PC-3 (cell line): ENCODE measurements around the gene KDF1. TPM values are rescaled to one million over a fixed set of nuclear protein-coding genes. Genes with fewer than 3 reads are reported as not detected.
"Not testable (repeated sequence)": the region's sequence is repeated elsewhere in the genome, so short reads cannot be mapped to it uniquely, and the experiment has no call there.

ENCODE experiments used
- ATAC-seq: fragments of 200-7000 bp; cut with Tn5 transposase; 2 replicates; pipeline ENCODE4 v1.9.1; 2020; ENCODE audit warnings: mild to moderate bottlenecking, moderate library complexity
- BruUV-seq: library from RNA; stranded (reverse); fragments of 400-500 nt; replicated peaks from 2 replicates; lab custom pipeline; 2021; lab: Mats Ljungman, UMichigan
- CTCF ChIA-PET: fragments of 300-600 bp; sonication (Branson Sonifier 250); formaldehyde crosslinking; loops from one replicate; lab custom pipeline; 2022; ENCODE audit warnings: antibody characterized with exemption; lab: Charles Lee
- POLR2A ChIA-PET: fragments of 300-600 bp; sonication (Branson Sonifier 250); formaldehyde crosslinking; loops from one replicate; lab custom pipeline; 2022; ENCODE audit warnings: antibody characterized with exemption; ENCODE audit not compliant: unreplicated experiment; lab: Charles Lee
- DNase-seq: peaks from one replicate; pipeline ENCODE4 v3.0.0-alpha.2; 2015
- H2AFZ ChIP-seq: fragments of 300-600 bp; sonication (generic); 2 replicates; pipeline ENCODE4 v1.6.0; 2016; ENCODE audit warnings: antibody characterized with exemption, low read length
- H3F3A ChIP-seq: fragments of 300-600 bp; sonication (generic); one replicate; pipeline ENCODE4 v1.6.0; 2017; ENCODE audit warnings: antibody characterized with exemption, low read length, control low read depth, mild to moderate bottlenecking; ENCODE audit not compliant: unreplicated experiment
- H3K27ac ChIP-seq: fragments of 300-600 bp; sonication (generic); 2 replicates; pipeline ENCODE4 v1.5.1; 2016; ENCODE audit warnings: mild to moderate bottlenecking, low read length
- H3K27me3 ChIP-seq: fragments of 300-600 bp; sonication (generic); 2 replicates; pipeline ENCODE4 v1.6.1; 2016; ENCODE audit warnings: low read length, mixed read lengths
- H3K36me3 ChIP-seq: fragments of 300-600 bp; sonication (generic); 2 replicates; pipeline ENCODE4 v1.6.1; 2016; ENCODE audit warnings: low read depth, mixed run types, low read length, mixed read lengths
- H3K4me1 ChIP-seq: fragments of 300-600 bp; sonication (generic); 2 replicates; pipeline ENCODE4 v1.5.1; 2016; ENCODE audit warnings: low read length; ENCODE audit not compliant: insufficient read depth
- H3K4me2 ChIP-seq: fragments of 300-600 bp; sonication (generic); 2 replicates; pipeline ENCODE4 v1.6.0; 2016; ENCODE audit warnings: low read length
- H3K4me3 ChIP-seq: fragments of 300-600 bp; sonication (generic); 2 replicates; pipeline ENCODE4 v1.5.1; 2016; ENCODE audit warnings: mild to moderate bottlenecking, low read length, mixed read lengths
- H3K79me2 ChIP-seq: fragments of 300-600 bp; sonication (generic); 2 replicates; pipeline ENCODE4 v1.6.1; 2017; ENCODE audit warnings: low read length, mixed read lengths
- H3K9ac ChIP-seq: fragments of 300-600 bp; sonication (generic); 2 replicates; pipeline ENCODE4 v1.6.0; 2016; ENCODE audit warnings: mild to moderate bottlenecking, low read length
- H3K9me2 ChIP-seq: fragments of 300-600 bp; sonication (generic); replicated peaks from 2 replicates; pipeline ENCODE4 v1.6.1; 2016; ENCODE audit warnings: mixed run types, low read length, mixed read lengths
- H3K9me3 ChIP-seq: fragments of 300-600 bp; sonication (generic); 2 replicates; pipeline ENCODE4 v1.6.1; 2016; ENCODE audit warnings: low read length, mixed read lengths
- H4K20me1 ChIP-seq: fragments of 300-600 bp; sonication (generic); 2 replicates; pipeline ENCODE4 v1.6.1; 2016; ENCODE audit warnings: low read length, mixed read lengths
- EZH2 ChIP-seq: fragments of 300-600 bp; sonication (generic); IDR thresholded peaks from one replicate; pipeline ENCODE4 v1.6.1; 2017; ENCODE audit warnings: antibody characterized with exemption, mild to moderate bottlenecking, low read length; ENCODE audit not compliant: unreplicated experiment
- EZH2phosphoT487 ChIP-seq: fragments of 300-600 bp; sonication (generic); IDR thresholded peaks from 2 replicates; pipeline ENCODE4 v1.6.1; 2018; ENCODE audit warnings: mild to moderate bottlenecking, antibody characterized with exemption, low read length, borderline replicate concordance
- intact Hi-C: fragments of 100-400 bp; cut with micrococcal nuclease; formaldehyde crosslinking; loops from 2 replicates; pipeline ENCODE4 v1.9.0; 2023
- total RNA-seq: library from RNA; depleted of rRNA; stranded (reverse); fragments of >200 nt; gene quantifications from 2 replicates; pipeline ENCODE4 v1.2.3, GENCODE V29; 2014
- TF ChIP-seq, protein P1 (sequence below): fragments of 300-600 bp; sonication (generic); conservative IDR thresholded peaks from 2 replicates; pipeline ENCODE4 v1.5.1; 2017; ENCODE audit warnings: antibody characterized with exemption, low read depth, mild to moderate bottlenecking, low read length

KDF1 gene
- total RNA-seq, 1 experiment from 2014 or later, result 22.9 TPM

DNA sequence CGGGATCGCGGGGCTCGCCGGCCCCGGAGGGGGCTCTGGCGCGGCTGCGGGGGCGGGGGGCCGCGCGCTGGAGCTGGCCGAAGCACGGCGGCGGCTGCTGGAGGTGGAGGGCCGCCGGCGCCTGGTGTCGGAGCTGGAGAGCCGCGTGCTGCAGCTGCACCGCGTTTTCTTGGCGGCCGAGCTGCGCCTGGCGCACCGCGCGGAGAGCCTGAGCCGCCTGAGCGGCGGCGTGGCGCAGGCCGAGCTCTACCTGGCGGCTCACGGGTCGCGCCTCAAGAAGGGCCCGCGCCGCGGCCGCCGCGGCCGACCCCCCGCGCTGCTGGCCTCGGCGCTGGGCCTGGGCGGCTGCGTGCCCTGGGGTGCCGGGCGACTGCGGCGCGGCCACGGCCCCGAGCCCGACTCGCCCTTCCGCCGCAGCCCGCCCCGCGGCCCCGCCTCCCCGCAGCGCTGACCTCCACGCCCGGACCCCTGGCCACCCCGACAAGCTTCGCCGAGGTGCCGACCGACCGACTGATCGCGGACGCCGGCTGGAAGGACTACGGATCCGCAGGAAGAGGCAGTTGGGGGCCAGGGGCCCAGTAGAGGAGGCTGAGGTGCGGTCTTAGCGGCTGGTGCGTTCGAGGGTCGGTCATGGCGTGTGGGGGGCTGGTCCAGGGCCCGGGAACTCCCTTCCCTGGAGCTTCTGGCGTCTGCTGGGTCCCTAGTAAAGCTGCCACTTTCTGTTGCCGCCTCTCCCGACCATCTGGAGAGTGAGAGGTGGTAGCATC is 33.9 kb upstream of the KDF1 start:
- CTCF ChIA-PET, result interaction anchor here (0.5 kb wide), 1 partner anchor 11 kb away, joined by 5 read pairs; no protein-coding TSS in a partner anchor
- Histone ChIP-seq H3F3A (peaks cover 23% of the 10 kb centered on the region), H3K9ac (peak overlapping the region; percentile 82), H3K27ac (peak overlapping the region; percentile 49), H3K79me2 (peaks cover 54% of the 10 kb centered on the region), H3K4me1 (peaks cover 63% of the 10 kb centered on the region), H3K4me3 (peak overlapping the region; percentile 88), H2AFZ (no peak overlapping the region), H3K27me3 (no peaks in the 10 kb centered on the region), H3K4me2 (peak overlapping the region; percentile 90), H4K20me1 (peaks cover 27% of the 10 kb centered on the region), H3K36me3 (peaks cover 12% of the 10 kb centered on the region), H3K9me2 (no peaks in the 10 kb centered on the region), H3K9me3 (no peaks in the 10 kb centered on the region)
- ATAC-seq (no peak), DNase-seq (no peak)
- BruUV-seq, result no TSS peak
- intact Hi-C loops, result no loop called here
- POLR2A ChIA-PET, result interaction anchor here (0.6 to 0.7 kb wide), 2 partner anchors 93 to 106 kb away, joined by 3 to 4 read pairs; partner anchors contain the start of gene GPATCH3
- no peak for TF ChIP-seq EZH2phosphoT487

DNA sequence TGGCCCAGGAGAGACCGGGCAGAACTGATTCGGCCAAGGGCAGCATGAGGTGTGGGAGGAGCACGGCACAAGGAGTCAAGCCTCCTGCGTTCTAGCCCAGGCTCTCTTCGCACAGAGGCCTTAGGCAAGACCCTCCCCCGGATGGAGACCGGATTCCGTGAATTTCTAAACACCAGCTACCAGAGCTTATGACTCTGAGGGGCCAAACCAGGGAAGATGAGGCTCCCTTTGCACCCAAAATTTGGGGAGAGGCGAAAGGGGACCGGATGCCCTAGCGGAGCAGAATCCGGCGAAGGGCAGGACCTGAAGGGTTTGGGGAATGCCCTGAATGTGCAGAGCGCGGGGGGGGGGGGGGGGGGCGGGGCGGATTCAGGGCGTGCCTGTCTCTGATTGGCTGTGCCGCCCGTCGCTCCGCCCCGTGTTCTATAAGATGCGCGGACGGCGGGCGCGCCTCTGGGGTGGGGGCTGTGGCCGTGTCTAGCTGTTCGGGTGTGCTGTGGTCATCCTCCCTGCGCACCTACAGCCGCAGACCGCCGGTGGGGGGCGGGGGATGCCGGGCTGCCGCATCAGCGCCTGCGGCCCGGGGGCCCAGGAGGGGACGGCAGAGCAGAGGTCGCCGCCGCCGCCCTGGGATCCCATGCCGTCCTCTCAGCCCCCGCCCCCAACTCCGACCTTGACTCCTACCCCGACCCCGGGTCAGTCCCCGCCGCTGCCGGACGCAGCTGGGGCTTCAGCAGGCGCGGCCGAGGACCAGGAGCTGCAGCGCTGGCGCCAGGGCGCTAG is 33.2 kb upstream of the KDF1 start, which contains the start of gene TRNP1:
Gene TRNP1, plus strand, starts transcription at position 456 of the 783 bp plus-strand sequence. Its CDS starts 95 bp downstream, at position 551.
- Histone ChIP-seq H3K4me3 (peak within 1 kb of the TSS; percentile 88), H4K20me1 (peaks cover 27% of the 10 kb centered on the region), H3F3A (peaks cover 20% of the 10 kb centered on the region), H3K4me1 (peaks cover 55% of the 10 kb centered on the region), H3K9ac (peak within 1 kb of the TSS; percentile 82), H3K27ac (peak within 1 kb of the TSS; percentile 52), H3K79me2 (peaks cover 52% of the 10 kb centered on the region), H3K36me3 (peaks cover 12% of the 10 kb centered on the region), H2AFZ (peak within 1 kb of the TSS; percentile 70), H3K4me2 (peak within 1 kb of the TSS; percentile 90), H3K9me3 (no peaks in the 10 kb centered on the region), H3K9me2 (no peaks in the 10 kb centered on the region), H3K27me3 (no peaks in the 10 kb centered on the region)
- CTCF ChIA-PET, result no interaction called here
- intact Hi-C loops, result no loop called here
- TF ChIP-seq EZH2phosphoT487 (no peak), EZH2 (no peak)
- POLR2A ChIA-PET, result interaction anchor here (0.6 to 1.0 kb wide), 3 partner anchors 32 to 107 kb away, joined by 3 to 7 read pairs (median 4); partner anchors contain the start of gene GPATCH3
- DNase-seq (peak; percentile 89), ATAC-seq (peak; percentile 30)
- BruUV-seq, result no TSS peak

DNA sequence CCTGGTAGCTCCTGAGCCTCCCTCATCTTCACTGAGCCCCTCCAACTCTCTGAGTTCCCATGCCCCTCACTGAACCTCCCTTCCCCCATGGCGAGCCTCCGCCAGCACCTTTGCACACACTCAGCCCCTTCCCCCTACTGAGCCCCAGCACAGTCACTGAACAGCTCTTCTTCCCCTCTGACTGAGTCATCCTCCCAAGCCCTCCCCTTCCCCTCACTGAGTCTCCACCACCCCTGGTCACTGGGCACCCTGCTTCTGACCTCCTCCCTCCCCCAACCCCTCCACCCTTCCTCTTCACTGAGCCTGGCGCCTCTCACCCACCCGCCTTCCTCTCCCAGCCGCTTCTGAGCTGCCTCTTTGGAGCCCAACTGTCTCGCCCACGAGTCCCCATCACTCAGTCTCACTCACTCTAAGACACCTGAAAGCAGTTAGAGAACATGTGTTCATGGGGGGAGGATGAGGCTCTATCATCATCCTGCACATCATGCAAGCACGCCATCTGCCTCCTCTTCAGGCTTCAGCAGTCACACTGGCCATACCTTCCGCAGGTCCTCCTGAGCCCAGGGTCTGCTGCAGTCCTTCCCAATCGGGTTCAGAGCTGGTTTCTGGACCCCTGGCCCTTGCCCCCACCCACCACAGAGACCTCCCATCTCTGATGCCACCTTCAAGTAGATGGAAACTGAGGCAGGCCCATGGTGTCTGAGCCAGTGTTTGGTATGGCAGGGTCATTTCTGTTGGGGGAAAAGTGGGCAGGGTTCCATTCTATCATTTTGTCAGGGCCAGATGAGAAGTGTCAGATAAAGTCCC is 31.2 kb upstream of the KDF1 start:
- Histone ChIP-seq H3F3A (peaks cover 6% of the 10 kb centered on the region), H3K4me3 (peak overlapping the region; percentile 43), H3K27ac (peak overlapping the region; percentile 98), H3K9me2 (no peaks in the 10 kb centered on the region), H2AFZ (peak overlapping the region; percentile 58), H3K4me2 (peak overlapping the region; percentile 81), H3K4me1 (peaks cover 37% of the 10 kb centered on the region), H3K9ac (peak overlapping the region; percentile 85), H4K20me1 (peaks cover 22% of the 10 kb centered on the region), H3K9me3 (no peaks in the 10 kb centered on the region), H3K36me3 (peaks cover 10% of the 10 kb centered on the region), H3K79me2 (peaks cover 34% of the 10 kb centered on the region), H3K27me3 (no peaks in the 10 kb centered on the region)
- CTCF ChIA-PET, result interaction anchor here (0.6 to 0.7 kb wide), 2 partner anchors 27 to 379 kb away, joined by 3 to 13 read pairs; no protein-coding TSS in a partner anchor
- TF ChIP-seq, protein P1, sequence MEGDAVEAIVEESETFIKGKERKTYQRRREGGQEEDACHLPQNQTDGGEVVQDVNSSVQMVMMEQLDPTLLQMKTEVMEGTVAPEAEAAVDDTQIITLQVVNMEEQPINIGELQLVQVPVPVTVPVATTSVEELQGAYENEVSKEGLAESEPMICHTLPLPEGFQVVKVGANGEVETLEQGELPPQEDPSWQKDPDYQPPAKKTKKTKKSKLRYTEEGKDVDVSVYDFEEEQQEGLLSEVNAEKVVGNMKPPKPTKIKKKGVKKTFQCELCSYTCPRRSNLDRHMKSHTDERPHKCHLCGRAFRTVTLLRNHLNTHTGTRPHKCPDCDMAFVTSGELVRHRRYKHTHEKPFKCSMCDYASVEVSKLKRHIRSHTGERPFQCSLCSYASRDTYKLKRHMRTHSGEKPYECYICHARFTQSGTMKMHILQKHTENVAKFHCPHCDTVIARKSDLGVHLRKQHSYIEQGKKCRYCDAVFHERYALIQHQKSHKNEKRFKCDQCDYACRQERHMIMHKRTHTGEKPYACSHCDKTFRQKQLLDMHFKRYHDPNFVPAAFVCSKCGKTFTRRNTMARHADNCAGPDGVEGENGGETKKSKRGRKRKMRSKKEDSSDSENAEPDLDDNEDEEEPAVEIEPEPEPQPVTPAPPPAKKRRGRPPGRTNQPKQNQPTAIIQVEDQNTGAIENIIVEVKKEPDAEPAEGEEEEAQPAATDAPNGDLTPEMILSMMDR, result 0 out of 2 replicates have a peak, but pooled peaks have one; percentile 25
- no peak for TF ChIP-seq EZH2
- intact Hi-C loops, result loop anchor here (2.0 kb wide), 1 partner anchor 69 kb away; no protein-coding TSS in a partner anchor
- DNase-seq (peak; percentile 90), ATAC-seq (peak; percentile 59)
- no TSS peak for BruUV-seq
- POLR2A ChIA-PET, result no interaction called here

DNA sequence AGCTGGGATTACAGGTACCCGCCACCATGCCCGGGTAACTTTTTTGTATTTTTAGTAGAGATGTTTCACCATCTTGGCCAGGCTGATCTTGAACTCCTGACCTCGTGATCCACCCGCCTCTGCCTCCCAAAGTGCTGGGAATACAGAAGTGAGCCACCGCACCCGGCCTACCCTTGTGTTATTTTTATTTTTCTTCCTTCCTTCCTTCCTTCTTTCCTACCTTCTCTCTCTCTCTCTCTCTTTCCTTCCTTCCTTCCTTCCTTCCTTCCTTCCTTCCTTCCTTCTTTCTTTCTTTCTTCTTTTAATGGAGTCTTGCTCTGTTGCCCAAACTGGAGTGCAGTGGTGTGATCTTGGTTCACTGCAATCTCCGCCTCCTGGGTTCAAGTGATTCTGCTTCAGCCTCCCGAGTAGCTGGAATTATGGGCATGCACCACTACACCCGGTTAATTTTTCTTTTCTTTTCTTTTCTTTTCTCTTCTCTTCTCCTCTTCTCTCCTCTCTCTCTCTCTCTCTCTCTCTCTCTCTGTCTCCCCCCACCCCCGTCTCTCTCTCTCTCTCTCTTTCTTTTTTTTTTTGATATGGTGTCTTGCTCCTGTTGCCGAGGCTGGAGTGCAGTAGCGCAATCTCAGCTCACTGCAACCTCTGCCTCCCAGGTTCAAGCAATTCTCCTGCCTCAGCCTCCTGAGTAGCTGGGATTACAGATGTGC is 29.3 kb upstream of the KDF1 start:
- H3K9ac ChIP-seq, H3F3A ChIP-seq, H3K4me3 ChIP-seq, H4K20me1 ChIP-seq, POLR2A ChIA-PET, H3K27me3 ChIP-seq, H3K36me3 ChIP-seq, H3K4me2 ChIP-seq, DNase-seq, BruUV-seq, H2AFZ ChIP-seq, CTCF ChIA-PET, ATAC-seq, H3K9me3 ChIP-seq, H3K9me2 ChIP-seq: not testable (repeated sequence)
- H3K27ac ChIP-seq, result peak overlapping the region; percentile 98; the same call in 1 of the 2 replicates
- H3K79me2 ChIP-seq, result peaks cover 14% of the 10 kb centered on the region
- intact Hi-C loops, result loop anchor here (1.0 to 2.0 kb wide), 2 partner anchors 22 to 67 kb away; no protein-coding TSS in a partner anchor
- peaks cover 28% of the 10 kb centered on the region for H3K4me1 ChIP-seq
